ENCODE data around the gene KANTR.

The KANTR gene

GRCh38 chrX:53081925-53082772 is 11.8 kb upstream of the KANTR start, which contains the start of gene TSPYL2:
TSPYL2 (plus strand) TSS chrX:53082367; CDS start chrX:53082499, 132 bp downstream.
- peak; percentile 89 for DNase-seq

GRCh38 chrX:53082773-53083616 is 10.9 kb upstream of the KANTR start:
- DNase-seq: no peak

GRCh38 chrX:53084043-53084570 is 9.8 kb upstream of the KANTR start:
- DNase-seq: no peak

GRCh38 chrX:53084863-53085262 is 9.1 kb upstream of the KANTR start:
- no peak for DNase-seq

- no peak for DNase-seq
Observed at GRCh38 chrX:53085661-53086229, 8.2 kb upstream of the KANTR start.

- no peak for DNase-seq
Observed at GRCh38 chrX:53086464-53086863, 7.5 kb upstream of the KANTR start.

- DNase-seq: no peak
Observed at GRCh38 chrX:53087388-53087831, 6.5 kb upstream of the KANTR start.

GRCh38 chrX:53088136-53088974 is 5.6 kb upstream of the KANTR start:
- peak; percentile 56 for DNase-seq

GRCh38 chrX:53089224-53089842 is 4.6 kb upstream of the KANTR start:
- DNase-seq: peak; percentile 5

- peak; percentile 48 for DNase-seq
Observed at GRCh38 chrX:53089925-53090324, 4.0 kb upstream of the KANTR start.

GRCh38 chrX:53091354-53091753 is 2.6 kb upstream of the KANTR start:
- no peak for DNase-seq

GRCh38 chrX:53093177-53093655 is 726 bp upstream of the KANTR start:
- DNase-seq: peak; percentile 44

GRCh38 chrX:53094582-53094905 is 602 bp downstream of the KANTR start:
- DNase-seq: no peak

- DNase-seq: no peak
Observed at GRCh38 chrX:53095796-53096195, 1.9 kb downstream of the KANTR start.

GRCh38 chrX:53114864-53115549 is 21.1 kb downstream of the KANTR start:
- DNase-seq: no peak

- DNase-seq: no peak
Observed at GRCh38 chrX:53115550-53115874, 21.6 kb downstream of the KANTR start.

GRCh38 chrX:53116101-53116500 is 22.2 kb downstream of the KANTR start:
- DNase-seq: no peak

GRCh38 chrX:53122013-53122412 is 28.1 kb downstream of the KANTR start:
- no peak for DNase-seq

- no peak for DNase-seq
Observed at GRCh38 chrX:53125506-53125905, 31.6 kb downstream of the KANTR start.

- no peak for DNase-seq
Observed at GRCh38 chrX:53126377-53126776, 32.4 kb downstream of the KANTR start.

- no peak for DNase-seq
Observed at GRCh38 chrX:53128097-53128749, 34.3 kb downstream of the KANTR start.

Measured in DMS79 (cell line).